ENCODE measurements around the gene CLEC16A. TPM values are rescaled to one million over a fixed set of nuclear protein-coding genes. Genes with fewer than 3 reads are reported as not detected.

CLEC16A gene
- polyA plus RNA-seq, 1 experiment: 11.9 TPM

DNA sequence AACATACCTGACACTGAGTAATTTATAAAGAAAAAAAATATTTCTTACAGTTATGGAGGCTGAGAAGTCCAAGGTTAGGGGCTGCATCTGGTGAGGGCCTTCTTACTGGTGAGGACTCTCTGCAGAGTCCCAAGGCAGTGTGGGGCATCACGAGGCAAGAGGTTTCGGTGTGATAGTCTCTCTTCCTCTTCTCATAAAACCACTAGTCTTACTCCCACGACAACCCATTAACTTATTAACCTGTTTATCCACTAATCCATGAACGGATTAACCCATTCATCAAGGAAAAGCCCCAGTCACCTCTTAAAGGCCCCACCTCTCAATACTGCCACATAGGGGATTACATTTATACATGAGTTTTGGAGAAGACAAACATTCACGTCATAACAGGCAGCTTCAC, 47.2 kb upstream of the CLEC16A start:
- ChIA-PET CTCF (interaction anchor here (0.5 kb wide), 1 partner anchor 77 kb away, joined by 3 read pairs; no protein-coding TSS in a partner anchor), POLR2A (no interaction called here)
- H3K9me3 ChIP-seq (ENCODE audit: control insufficient read depth, insufficient read depth, low read length): no peaks in the 10 kb centered on the region; the same call in 1 of the 2 replicates
- no peak for TF ChIP-seq CTCF (IDR thresholded peaks at IDR 0.05; ENCODE audit: low read depth, low read length)
- H3K27ac ChIP-seq (ENCODE audit: low read depth, low read length): no peak overlapping the region
- no peaks in the 10 kb centered on the region for H3K27me3 ChIP-seq (ENCODE audit: control insufficient read depth, insufficient read depth, low read length)
- no peak overlapping the region for H3K4me3 ChIP-seq (ENCODE audit: low read depth, low read length)
- DNase-seq (ENCODE audit: low read depth, low spot score): no peak

DNA sequence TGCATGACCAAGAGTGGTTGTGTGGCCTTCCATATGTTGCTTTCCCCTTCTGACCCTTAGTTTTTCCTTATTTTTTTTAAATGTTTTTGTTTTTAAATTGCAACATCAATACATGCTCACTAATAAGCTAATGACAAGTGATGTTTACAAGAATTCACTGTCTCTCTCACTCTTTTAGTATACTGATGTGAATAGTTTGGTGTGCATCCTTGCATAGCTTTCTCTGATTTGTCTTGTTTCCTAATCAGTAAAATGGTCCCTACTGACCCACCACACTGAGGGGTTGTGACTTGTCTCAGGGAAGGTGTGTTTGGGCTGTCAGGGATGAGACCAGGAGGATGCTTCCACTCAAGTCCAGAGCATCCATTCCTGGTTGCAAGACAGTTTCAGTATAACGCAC, 41.4 kb upstream of the CLEC16A start:
- ChIA-PET CTCF (interaction anchor here (2.5 kb wide), 1 partner anchor 15 kb away, joined by 8 read pairs; no protein-coding TSS in a partner anchor), POLR2A (no interaction called here)
- H3K27me3 ChIP-seq (ENCODE audit: control insufficient read depth, insufficient read depth, low read length): peaks cover 8% of the 10 kb centered on the region
- H3K27ac ChIP-seq (ENCODE audit: low read depth, low read length): no peak overlapping the region
- H3K9me3 ChIP-seq (ENCODE audit: control insufficient read depth, insufficient read depth, low read length): no peaks in the 10 kb centered on the region; the same call in 1 of the 2 replicates
- no peak for DNase-seq (ENCODE audit: low read depth, low spot score)
- no peak for TF ChIP-seq CTCF (IDR thresholded peaks at IDR 0.05; ENCODE audit: low read depth, low read length)
- H3K4me3 ChIP-seq (ENCODE audit: low read depth, low read length): no peak overlapping the region

GRCh38 chr16:10906482-10906881, 37.9 kb upstream of the CLEC16A start:
- Histone ChIP-seq H3K27ac (ENCODE audit: low read depth, low read length) (no peak overlapping the region), H3K4me3 (ENCODE audit: low read depth, low read length) (no peak overlapping the region), H3K9me3 (ENCODE audit: control insufficient read depth, insufficient read depth, low read length) (no peaks in the 10 kb centered on the region; the same call in 1 of the 2 replicates), H3K27me3 (ENCODE audit: control insufficient read depth, insufficient read depth, low read length) (peaks cover 14% of the 10 kb centered on the region)
- TF ChIP-seq CTCF (IDR thresholded peaks at IDR 0.05; ENCODE audit: low read depth, low read length): no peak
- no peak for DNase-seq (ENCODE audit: low read depth, low spot score)
- ChIA-PET POLR2A (no interaction called here), CTCF (interaction anchor here (1.1 to 1.2 kb wide), 2 partner anchors 12 to 13 kb away, joined by 4 to 7 read pairs; no protein-coding TSS in a partner anchor)

- POLR2A ChIA-PET: no interaction called here
- no peaks in the 10 kb centered on the region; the same call in 1 of the 2 replicates for H3K9me3 ChIP-seq (ENCODE audit: control insufficient read depth, insufficient read depth, low read length)
- H3K27ac ChIP-seq (ENCODE audit: low read depth, low read length): no peak overlapping the region
- CTCF ChIA-PET: interaction anchor here (1.1 kb wide), 1 partner anchor 12 kb away, joined by 7 read pairs; no protein-coding TSS in a partner anchor
- no peak overlapping the region for H3K4me3 ChIP-seq (ENCODE audit: low read depth, low read length)
- TF ChIP-seq CTCF (IDR thresholded peaks at IDR 0.05; ENCODE audit: low read depth, low read length): no peak
- DNase-seq (ENCODE audit: low read depth, low spot score): no peak
- H3K27me3 ChIP-seq (ENCODE audit: control insufficient read depth, insufficient read depth, low read length): peaks cover 14% of the 10 kb centered on the region
Measured at GRCh38 chr16:10906914-10907756, 37.2 kb upstream of the CLEC16A start.

GRCh38 chr16:10907757-10908045, 36.7 kb upstream of the CLEC16A start:
- H3K27ac ChIP-seq (ENCODE audit: low read depth, low read length): no peak overlapping the region
- ChIA-PET POLR2A (no interaction called here), CTCF (interaction anchor here (1.1 kb wide), 1 partner anchor 11 kb away, joined by 7 read pairs; no protein-coding TSS in a partner anchor)
- H3K9me3 ChIP-seq (ENCODE audit: control insufficient read depth, insufficient read depth, low read length): no peaks in the 10 kb centered on the region; the same call in 1 of the 2 replicates
- no peak for DNase-seq (ENCODE audit: low read depth, low spot score)
- peaks cover 14% of the 10 kb centered on the region for H3K27me3 ChIP-seq (ENCODE audit: control insufficient read depth, insufficient read depth, low read length)
- TF ChIP-seq CTCF (IDR thresholded peaks at IDR 0.05; ENCODE audit: low read depth, low read length): no peak
- no peak overlapping the region for H3K4me3 ChIP-seq (ENCODE audit: low read depth, low read length)
